ENCODE measurements around the gene PRRG3.
"Not testable (repeated sequence)": the region's sequence is repeated elsewhere in the genome, so short reads cannot be mapped to it uniquely, and the experiment has no call there.

Gene PRRG3

GRCh38 chrX:151694661-151695582 lies at the start of gene PRRG3:
Gene PRRG3 (plus strand): TSS chrX:151695458. CDS start chrX:151698815, 3,357 bp downstream.
- DNase-seq (ENCODE audit: low spot score) = peak; percentile 10

DNA sequence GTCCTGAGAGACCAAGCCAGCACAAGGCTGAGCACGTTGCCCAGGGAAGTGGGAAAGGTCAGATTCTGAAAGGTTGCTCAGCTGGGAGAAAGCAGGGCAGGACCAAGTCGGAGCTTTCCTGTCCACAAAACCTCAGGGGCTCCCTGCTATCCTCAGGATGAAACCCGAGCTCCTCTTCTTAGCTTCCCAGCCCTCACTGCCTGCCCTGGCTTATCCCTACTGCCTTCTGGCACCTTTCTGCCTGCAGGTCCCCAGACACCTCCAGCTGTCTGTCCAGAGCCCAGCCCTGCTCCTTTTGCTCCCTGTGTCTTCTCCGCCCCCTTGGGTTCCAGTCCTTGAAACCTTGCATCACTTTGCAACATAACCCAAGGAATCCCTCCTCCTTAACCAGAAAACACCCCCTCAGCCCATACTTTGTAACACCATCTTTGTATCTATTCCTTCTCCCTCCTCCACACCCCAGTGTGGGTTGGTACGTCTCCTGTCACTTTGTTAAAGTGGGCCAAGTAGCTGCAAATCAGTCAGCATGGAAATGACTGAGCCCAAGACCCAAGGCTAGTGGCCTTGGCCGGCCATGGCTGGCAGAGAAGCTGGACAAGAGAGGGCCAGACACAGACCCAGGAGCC lies 20.0 kb upstream of the PRRG3 start:
- DNase-seq (ENCODE audit: low spot score) = no peak

DNA sequence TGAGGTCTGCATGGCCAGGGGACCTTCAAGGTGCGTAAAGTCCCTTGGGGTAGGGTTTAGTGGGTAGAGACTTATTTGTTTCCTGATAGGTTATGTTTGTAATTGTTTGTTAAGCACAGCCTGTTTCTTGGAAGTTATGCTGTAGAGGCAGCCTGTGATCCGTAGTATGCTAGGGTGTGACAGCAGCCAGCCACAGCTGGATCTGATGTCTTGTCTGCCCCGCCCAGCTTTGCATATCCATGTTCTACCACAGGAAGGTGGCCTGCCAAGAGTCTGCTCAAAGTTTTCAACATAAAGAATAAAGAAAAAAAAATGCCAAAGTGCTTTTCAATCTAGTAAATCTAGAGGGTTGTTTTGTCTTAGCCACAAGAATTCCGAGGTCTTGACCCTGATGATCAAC lies 19.1 kb upstream of the PRRG3 start:
- DNase-seq (ENCODE audit: low spot score) = no peak

DNA sequence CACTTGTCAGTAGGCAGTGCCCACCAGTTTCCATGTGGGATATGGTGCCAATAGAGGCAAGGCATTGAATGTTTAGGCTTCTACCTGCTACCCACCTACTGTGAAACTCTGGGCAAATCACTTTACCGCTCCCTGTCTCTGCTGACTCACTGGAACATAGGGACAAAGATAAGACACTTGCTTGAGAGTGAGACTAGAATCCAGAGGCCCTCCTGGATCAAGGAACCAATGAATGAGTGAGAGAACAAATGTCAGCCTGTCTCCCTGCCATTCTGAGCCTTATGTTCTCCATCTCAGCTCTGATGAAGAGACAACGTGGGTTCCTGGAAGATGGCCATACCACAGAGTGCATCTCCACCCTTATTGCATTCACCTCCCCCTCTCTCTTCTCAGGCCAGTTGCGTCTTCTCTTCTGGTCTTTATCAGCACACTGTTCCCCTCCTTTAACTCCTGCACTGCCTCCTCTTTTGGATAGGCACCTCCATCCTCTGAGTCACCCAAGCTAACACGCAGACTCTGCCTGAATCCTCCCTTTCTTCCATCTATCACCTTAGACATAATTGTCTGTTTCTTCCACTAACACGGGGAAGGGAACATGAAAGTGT lies 15.4 kb upstream of the PRRG3 start:
- no peak for DNase-seq (ENCODE audit: low spot score)

DNA sequence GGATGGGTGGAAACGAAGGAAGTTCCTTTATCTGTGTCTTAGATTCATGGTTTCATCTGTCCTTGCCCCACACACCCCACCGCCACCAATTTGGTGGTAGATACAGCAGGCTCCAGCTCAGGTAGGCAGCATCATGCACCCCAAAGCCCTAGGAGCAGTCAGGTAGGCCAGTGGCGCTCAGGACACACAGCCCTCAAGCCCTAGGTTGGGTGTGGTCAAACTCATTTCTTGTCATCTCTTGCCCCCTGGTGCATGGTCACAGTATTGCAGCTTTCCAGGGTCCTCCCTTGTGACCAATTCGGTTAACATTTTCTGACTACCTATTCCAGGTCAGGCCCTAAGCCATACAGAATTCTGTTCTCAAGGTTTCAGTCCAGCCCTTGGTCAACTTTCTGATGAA lies 14.5 kb upstream of the PRRG3 start:
- peak; percentile 16 for DNase-seq (ENCODE audit: low spot score)

DNA sequence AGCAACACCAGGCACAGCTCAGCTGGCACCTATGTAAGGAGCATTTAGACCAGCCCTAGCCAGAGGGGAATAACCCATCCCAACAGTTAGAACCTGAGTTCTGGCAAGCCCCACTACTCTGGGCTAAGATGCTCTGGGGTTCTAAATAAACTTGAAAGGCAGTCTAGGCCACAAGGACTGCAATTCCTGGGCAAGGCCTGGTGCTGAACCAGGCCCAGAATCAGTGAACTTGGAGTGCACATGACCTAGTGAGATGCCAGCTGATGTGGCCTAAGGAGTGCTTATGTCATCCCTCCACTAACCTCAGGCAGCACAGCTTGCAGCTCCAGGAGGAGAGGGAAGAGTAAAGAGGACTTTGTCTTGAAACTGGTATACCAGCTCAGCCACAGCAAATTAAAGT lies 7.6 kb upstream of the PRRG3 start:
- DNase-seq (ENCODE audit: low spot score) = no peak

- DNase-seq (ENCODE audit: low spot score) = no peak
Observed at GRCh38 chrX:151688695-151689094, 6.6 kb upstream of the PRRG3 start.

DNA sequence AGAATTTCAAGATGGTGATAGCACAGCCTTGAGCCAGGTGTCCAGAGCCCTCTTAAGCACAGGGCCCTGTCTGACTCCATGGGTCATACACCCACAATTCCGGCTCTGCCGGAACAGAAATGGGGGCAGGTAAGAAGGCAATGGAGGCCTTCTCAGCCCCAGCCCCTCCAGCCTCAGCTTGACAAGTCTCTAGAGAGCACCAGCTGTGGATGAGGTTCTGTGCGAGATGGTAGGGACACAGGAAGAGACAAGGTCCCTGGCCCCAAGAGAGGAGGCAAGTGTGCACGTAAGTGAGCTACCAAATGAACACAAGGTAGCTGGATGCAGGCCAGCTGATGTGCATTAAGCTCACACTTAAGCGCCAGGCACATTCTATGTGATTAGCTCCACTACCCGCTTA lies 2.4 kb upstream of the PRRG3 start:
- DNase-seq (ENCODE audit: low spot score) = no peak

GRCh38 chrX:151694121-151694520 lies 1.1 kb upstream of the PRRG3 start:
- DNase-seq (ENCODE audit: low spot score) = no peak

DNA sequence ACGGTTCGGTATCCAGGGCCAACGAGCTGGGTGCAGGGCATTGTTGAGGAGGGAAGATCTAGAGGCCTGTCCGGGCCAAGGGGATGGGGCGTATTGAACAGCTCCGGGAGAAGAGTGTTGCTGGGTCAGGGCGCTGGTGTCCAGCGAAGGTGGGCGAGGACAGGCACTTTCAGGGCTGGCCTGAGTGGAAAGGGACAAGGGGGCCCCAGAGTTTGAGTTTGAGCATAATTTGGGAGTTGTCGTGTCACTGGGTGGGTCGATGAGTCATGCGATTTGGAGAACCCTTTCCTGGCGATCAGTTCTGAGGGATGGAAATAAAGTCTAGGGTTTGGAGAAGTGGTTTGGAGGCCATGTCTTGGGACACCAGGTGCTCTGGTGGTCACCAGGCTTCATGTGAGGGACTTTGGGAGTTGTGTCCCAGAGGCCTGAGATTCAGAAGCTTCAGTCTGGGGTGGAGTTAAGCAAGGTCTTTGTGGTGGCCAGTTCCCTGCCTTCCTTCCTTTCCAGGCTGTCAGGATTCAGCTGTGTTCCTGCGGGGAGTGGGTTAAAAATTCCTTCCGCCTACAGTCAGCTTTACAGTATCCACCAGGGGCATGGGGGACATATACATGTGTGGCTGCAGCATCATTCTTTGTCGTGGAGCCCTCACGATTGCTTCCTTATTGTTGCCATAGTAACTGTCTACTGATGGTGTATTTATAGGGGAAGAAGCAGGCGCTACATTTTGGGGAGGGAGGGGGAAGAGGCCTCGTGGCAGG lies 504 bp downstream of the PRRG3 start:
- no peak for DNase-seq (ENCODE audit: low spot score)

GRCh38 chrX:151697082-151697481 lies 1.8 kb downstream of the PRRG3 start:
- DNase-seq (ENCODE audit: low spot score) = not testable (repeated sequence)

DNA sequence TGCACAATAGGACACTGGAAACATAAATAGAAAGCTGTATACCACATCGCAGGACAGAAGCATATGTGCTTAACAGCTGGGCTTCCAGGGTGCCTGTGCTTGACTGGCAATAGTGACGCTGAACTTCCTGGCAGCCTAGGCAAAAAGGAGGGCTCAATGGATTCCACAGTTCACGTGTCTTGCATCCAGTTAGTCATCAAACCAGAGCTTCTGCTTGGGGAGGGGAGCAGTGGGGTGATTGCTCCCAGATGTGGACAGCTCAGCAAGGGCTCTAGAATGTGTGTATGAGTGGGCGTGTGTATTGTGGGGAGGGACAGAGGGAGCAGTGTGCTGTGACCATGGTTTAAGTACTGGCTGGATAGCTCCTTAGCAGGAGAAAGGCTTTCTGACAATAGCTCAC lies 2.3 kb downstream of the PRRG3 start:
- peak; percentile 86 for DNase-seq (ENCODE audit: low spot score)

- no peak for DNase-seq (ENCODE audit: low spot score)
Observed at GRCh38 chrX:151698485-151698884, 3.2 kb downstream of the PRRG3 start.

- DNase-seq (ENCODE audit: low spot score) = no peak
Observed at GRCh38 chrX:151699746-151700145, 4.5 kb downstream of the PRRG3 start.

GRCh38 chrX:151700581-151700980 lies 5.3 kb downstream of the PRRG3 start:
- no peak for DNase-seq (ENCODE audit: low spot score)

- no peak for DNase-seq (ENCODE audit: low spot score)
Observed at GRCh38 chrX:151701071-151701470, 5.8 kb downstream of the PRRG3 start.

GRCh38 chrX:151701531-151701930 lies 6.3 kb downstream of the PRRG3 start:
- no peak for DNase-seq (ENCODE audit: low spot score)

DNA sequence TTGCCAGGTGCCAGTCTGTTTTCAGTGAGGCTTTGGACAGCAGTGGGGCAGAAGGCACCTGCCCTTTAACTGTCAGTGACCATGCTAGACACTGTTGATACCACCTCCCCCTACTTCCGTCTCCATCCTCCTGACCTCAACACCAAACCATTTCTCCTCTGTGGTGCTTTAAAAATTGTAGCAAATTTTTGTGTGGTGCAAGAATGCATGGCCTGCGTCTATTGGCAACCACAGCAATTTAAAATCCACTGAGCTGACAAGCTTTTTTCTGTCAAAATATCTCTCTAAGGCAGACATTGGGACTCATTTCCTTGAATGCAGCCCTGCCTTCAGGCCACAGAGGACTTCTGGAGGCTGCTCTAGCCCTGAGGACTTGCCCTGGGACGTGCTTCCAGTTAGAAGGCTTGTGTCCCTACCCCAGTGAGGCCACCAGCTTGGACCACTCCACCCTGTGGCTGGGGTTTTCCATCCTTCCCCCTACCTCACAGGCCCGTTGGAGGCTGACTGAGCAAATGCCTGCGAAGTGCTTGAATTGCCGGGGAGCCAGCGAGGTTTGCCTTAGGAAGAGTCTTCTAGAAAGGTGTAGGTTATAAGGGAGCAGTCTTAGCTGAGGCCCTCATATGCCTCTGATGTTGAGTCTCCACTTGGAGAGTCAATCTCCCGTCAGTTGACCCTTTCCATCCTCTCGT lies 6.9 kb downstream of the PRRG3 start:
- DNase-seq (ENCODE audit: low spot score) = peak; percentile 59

- DNase-seq (ENCODE audit: low spot score) = no peak
Observed at GRCh38 chrX:151702741-151703340, 7.6 kb downstream of the PRRG3 start.

DNA sequence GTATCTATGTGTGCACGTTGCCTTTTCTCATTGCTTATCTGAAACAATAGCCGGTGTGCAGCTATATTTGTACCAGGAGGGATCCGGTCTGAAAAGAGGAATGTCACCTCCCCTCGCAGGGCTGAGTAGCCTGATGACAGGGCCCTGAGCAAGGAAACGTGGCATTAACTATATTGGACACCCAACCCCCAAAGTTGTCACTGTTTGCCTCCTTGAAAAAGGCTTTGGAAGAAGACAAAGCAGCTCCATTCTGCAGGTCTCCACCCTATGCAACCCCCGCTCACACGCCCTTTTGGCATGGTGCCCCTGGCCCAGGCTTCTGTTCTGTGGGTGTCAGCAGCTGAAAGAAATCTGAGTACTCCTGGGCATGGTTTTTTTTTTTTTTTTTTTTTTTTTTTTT lies 8.2 kb downstream of the PRRG3 start:
- DNase-seq (ENCODE audit: low spot score) = no peak

GRCh38 chrX:151704041-151704663 lies 8.9 kb downstream of the PRRG3 start:
- DNase-seq (ENCODE audit: low spot score) = no peak
